GM18519 (cell line): ENCODE data around the gene YIF1A.
A peak's percentile ranks its signal among the peaks of the same experiment; 100 is the strongest.
"Not testable (repeated sequence)": the region's sequence is repeated elsewhere in the genome, so short reads cannot be mapped to it uniquely, and the experiment has no call there.

Source experiments
- ATAC-seq: cut with Tn5 transposase; IDR thresholded peaks from one replicate; pipeline ENCODE4 v1.9.1; 2021; ENCODE audit warnings: mild to moderate bottlenecking, moderate library complexity; ENCODE audit not compliant: unreplicated experiment, low FRiP score

YIF1A gene

GRCh38 chr11:66258473-66258893 lies 30.5 kb downstream of the YIF1A start:
- ATAC-seq, result peak; percentile 4

GRCh38 chr11:66253081-66253480 lies 35.9 kb downstream of the YIF1A start:
- not testable (repeated sequence) for ATAC-seq

GRCh38 chr11:66251809-66252208 lies 37.1 kb downstream of the YIF1A start:
- no peak for ATAC-seq

- no peak for ATAC-seq
Observed at GRCh38 chr11:66248903-66249302, 40.0 kb downstream of the YIF1A start.

- no peak for ATAC-seq
Observed at GRCh38 chr11:66247801-66248200, 41.1 kb downstream of the YIF1A start.

- ATAC-seq, result no peak
Observed at GRCh38 chr11:66247295-66247694, 41.6 kb downstream of the YIF1A start.

GRCh38 chr11:66243782-66244535 lies 45.0 kb downstream of the YIF1A start:
- no peak for ATAC-seq

GRCh38 chr11:66242095-66242765 lies 46.7 kb downstream of the YIF1A start:
- no peak for ATAC-seq

- no peak for ATAC-seq
Observed at GRCh38 chr11:66240781-66241136, 48.2 kb downstream of the YIF1A start.

- no peak for ATAC-seq
Observed at GRCh38 chr11:66239998-66240780, 48.8 kb downstream of the YIF1A start.

GRCh38 chr11:66239511-66239910 lies 49.4 kb downstream of the YIF1A start:
- no peak for ATAC-seq

- ATAC-seq, result no peak
Observed at GRCh38 chr11:66238786-66239413, 50.0 kb downstream of the YIF1A start.

- no peak for ATAC-seq
Observed at GRCh38 chr11:66237867-66238266, 51.1 kb downstream of the YIF1A start.

- no peak for ATAC-seq
Observed at GRCh38 chr11:66235141-66235540, 53.8 kb downstream of the YIF1A start.
